ENCODE results near the gene EPHA6.

Gene EPHA6

DNA sequence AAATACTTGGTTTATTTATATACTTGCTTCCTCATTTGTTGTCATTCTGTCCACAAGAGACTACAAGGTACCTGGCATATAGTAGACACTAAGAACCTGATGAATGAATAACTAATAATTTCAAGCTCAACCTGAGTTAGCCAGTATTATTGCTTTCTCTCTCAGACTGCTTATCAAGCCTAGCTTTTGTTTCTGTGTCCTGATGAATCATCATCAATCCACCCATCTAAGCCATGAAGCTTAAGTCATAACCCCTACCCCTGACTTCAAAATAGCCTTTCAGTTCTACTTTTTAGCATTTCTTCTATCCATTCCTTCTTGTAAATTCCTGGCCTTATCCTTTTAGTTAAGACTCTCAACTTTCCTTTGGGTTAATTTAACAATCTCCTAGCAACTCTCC lies 420.8 kb downstream of the EPHA6 start:
- no peak overlapping the region for H3K4me3 ChIP-seq (ENCODE audit: low read depth, low read length)
- DNase-seq (ENCODE audit: low read depth) = no peak
- TF ChIP-seq, protein P1, sequence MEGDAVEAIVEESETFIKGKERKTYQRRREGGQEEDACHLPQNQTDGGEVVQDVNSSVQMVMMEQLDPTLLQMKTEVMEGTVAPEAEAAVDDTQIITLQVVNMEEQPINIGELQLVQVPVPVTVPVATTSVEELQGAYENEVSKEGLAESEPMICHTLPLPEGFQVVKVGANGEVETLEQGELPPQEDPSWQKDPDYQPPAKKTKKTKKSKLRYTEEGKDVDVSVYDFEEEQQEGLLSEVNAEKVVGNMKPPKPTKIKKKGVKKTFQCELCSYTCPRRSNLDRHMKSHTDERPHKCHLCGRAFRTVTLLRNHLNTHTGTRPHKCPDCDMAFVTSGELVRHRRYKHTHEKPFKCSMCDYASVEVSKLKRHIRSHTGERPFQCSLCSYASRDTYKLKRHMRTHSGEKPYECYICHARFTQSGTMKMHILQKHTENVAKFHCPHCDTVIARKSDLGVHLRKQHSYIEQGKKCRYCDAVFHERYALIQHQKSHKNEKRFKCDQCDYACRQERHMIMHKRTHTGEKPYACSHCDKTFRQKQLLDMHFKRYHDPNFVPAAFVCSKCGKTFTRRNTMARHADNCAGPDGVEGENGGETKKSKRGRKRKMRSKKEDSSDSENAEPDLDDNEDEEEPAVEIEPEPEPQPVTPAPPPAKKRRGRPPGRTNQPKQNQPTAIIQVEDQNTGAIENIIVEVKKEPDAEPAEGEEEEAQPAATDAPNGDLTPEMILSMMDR (conservative IDR thresholded peaks at IDR 0.05; ENCODE audit: low read depth, low read length) = no peak

DNA sequence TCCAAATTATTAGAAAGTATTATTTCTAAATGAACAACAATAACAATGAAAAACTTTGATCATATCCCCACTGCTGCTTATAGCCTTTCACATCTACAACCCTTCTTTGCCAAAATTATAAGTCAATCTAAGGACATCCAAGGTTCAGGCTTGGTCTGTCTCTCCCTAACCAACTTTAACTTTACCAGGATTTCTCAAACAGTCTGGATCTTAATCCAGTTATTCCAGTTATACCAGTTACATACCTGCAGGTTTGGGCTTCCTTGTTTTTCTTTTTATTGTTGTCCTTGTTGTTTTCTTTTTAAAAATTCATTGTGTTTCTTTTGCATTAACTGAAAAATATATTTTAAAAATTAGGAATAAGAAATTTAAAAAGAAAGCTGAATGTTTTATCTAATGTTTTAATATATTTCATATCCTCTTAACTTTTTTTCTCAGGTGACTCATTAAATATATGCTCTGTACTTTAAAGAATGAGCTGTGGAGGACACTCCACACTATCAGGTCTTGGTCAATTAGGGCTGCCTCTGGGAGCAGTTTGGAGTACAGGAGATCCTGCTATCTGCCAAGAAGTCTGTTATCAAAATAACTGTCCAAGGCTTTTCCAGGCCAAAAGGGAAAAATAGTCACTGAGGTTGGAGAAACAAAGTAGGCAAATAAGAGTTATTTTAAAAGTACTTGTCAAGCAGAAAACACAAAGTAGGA lies 421.4 kb downstream of the EPHA6 start:
- TF ChIP-seq, protein P1 (conservative IDR thresholded peaks at IDR 0.05; ENCODE audit: low read depth, low read length) = no peak
- DNase-seq (ENCODE audit: low read depth) = no peak
- H3K4me3 ChIP-seq (ENCODE audit: low read depth, low read length) = no peak overlapping the region

DNA sequence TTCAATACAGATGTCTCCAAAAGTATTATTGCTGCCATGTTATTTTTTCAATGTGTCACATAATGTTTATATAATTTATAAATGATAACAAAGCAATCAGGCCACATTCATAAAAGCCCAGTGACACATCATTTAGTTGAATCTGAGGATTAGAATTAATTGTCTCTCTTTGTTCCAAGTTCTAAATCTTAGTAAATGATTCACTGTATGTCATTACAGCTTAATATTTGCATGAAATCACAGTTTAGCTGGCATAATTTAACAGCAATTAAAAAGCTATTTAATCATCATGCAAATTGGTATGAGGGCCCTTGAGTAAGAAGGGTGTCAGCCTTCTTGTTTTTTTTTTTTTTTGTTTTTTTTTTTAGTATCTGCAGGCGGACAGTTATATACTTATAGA lies 427.0 kb downstream of the EPHA6 start:
- no peak for DNase-seq (ENCODE audit: low read depth)
- TF ChIP-seq, protein P1 (conservative IDR thresholded peaks at IDR 0.05; ENCODE audit: low read depth, low read length) = no peak
- no peak overlapping the region for H3K4me3 ChIP-seq (ENCODE audit: low read depth, low read length)

DNA sequence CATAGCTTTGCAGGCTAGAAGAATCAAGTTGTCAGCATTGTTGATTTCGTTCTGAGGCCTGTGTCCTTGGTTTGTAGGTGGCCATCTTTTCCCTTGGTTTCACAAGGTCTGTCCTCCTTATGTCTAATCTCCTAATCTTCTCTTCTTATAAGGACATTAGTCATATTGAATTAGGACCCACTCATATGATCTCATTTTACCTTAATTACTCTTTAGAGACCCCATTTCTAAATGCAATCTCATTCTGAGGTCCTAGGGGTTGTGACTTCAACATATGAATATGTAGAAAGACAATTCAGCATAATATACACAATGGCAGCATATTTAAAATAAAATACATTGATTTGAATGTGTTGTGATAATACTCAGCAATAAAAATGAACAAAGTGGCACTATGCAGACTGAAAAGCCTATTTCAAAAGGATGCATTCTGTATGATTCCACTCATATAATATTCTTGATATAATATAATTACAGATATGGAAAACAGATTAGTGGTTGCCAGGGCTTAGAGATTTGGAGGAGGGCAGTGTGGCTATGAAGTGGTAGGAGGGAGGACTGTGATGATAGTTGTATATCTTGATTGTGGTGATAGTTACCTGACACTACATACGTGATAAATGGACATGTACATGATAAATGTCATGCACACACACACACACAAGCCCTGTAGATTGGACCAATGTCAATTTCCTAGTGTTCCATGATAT lies 431.0 kb downstream of the EPHA6 start:
- DNase-seq (ENCODE audit: low read depth) = no peak
- H3K4me3 ChIP-seq (ENCODE audit: low read depth, low read length) = no peak overlapping the region
- TF ChIP-seq, protein P1 (conservative IDR thresholded peaks at IDR 0.05; ENCODE audit: low read depth, low read length) = no peak

DNA sequence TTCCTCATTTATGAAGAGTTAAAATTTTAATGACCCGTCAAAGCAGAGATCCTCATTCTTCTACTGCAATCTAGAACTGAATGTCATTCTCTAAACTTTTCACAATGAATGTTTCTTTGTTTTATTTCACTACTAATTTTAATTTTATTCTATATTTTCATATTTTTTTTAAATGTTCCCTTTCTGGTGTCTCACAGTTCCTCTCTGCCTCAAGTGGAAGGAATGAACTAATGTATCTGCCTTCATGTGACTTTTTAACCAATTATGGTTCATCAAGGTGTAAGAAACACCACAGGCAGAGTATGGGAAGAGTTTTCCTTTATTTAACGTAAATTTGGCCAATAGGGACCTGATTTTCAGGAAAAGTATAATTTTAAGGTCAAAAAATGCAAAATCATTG lies 441.7 kb downstream of the EPHA6 start:
- TF ChIP-seq, protein P1 (conservative IDR thresholded peaks at IDR 0.05; ENCODE audit: low read depth, low read length) = no peak
- DNase-seq (ENCODE audit: low read depth) = no peak
- no peak overlapping the region for H3K4me3 ChIP-seq (ENCODE audit: low read depth, low read length)

DNA sequence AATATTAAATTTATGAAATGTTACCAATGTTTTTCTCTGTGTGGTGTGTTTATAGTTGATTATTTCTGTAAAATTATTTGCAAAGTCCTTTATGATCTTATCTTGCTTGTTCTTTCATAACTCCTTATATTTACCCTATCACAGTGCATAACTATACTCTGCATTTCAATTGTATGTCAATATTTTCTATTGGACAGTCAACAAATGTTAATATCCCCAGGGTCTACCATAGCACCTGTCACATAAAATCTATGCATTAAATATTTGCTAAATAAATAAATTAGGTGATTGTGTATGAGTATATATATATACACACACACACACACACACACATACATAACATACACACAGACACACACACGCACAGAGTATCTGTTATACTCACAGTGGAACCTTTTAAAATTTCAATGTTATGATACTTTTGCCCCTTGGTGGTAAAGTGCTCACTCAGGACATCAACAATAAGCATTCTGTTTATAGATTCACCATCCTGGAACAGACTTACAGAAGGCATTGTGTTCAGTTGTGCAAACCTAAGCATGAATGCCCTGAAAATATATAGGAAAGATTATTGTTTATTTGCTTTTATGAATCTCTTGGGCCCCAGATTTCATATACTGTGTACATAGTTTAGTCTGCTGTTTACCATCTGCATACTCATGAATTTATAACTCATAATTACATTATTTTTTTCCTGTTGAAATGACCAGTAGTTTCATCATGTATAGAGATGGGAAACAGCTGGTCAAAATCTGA lies 443.7 kb downstream of the EPHA6 start:
- TF ChIP-seq, protein P1 (conservative IDR thresholded peaks at IDR 0.05; ENCODE audit: low read depth, low read length) = no peak
- H3K4me3 ChIP-seq (ENCODE audit: low read depth, low read length) = no peak overlapping the region
- no peak for DNase-seq (ENCODE audit: low read depth)
